Suprapubic skin (tissue), 3 donors: Measurements from ENCODE around the gene NRXN3.

ENCODE experiments used
- CTCF ChIP-seq, 2 donors: fragments of 200-600 bp in 1 of 2; fragments of 450-650 bp in 1 of 2; sonication (generic) in 1 of 2; IDR thresholded peaks; one replicate each; pipeline ENCODE4 v1.5.1; 2016 to 2019; ENCODE audit warnings: antibody characterized with exemption in 2 of 2, mild to moderate bottlenecking in 1 of 2, moderate library complexity in 1 of 2
- POLR2A ChIP-seq, 2 donors: fragments of 450-650 bp; IDR thresholded peaks; one replicate each; pipeline ENCODE4 v1.6.1; 2017; ENCODE audit warnings: antibody characterized with exemption in 2 of 2, mild to moderate bottlenecking in 2 of 2, moderate library complexity in 2 of 2

GRCh38 chr14:79103764-79104163 is 933.6 kb downstream of the NRXN3 start:
- TF ChIP-seq CTCF (IDR thresholded peaks at IDR 0.05) (no peak), POLR2A (IDR thresholded peaks at IDR 0.05) (no peak)
